HG02973 (cell line): ENCODE measurements around the gene RCBTB2.
"Not testable (repeated sequence)": the region's sequence is repeated elsewhere in the genome, so short reads cannot be mapped to it uniquely, and the experiment has no call there.

Source experiments
- ATAC-seq: cut with Tn5 transposase; IDR thresholded peaks from one replicate; pipeline ENCODE4 v1.9.1; 2021; ENCODE audit warnings: moderate library complexity; ENCODE audit not compliant: unreplicated experiment

Gene RCBTB2

GRCh38 chr13:48532506-48533499, at the start of gene RCBTB2:
RCBTB2 (minus strand) TSS chr13:48533080; CDS start chr13:48521939, 11,141 bp downstream.
- peak; percentile 79 for ATAC-seq

GRCh38 chr13:48582084-48582483, 49.2 kb upstream of the RCBTB2 start:
- no peak for ATAC-seq

GRCh38 chr13:48580896-48581295, 48.0 kb upstream of the RCBTB2 start:
- no peak for ATAC-seq

- ATAC-seq = no peak
Measured at GRCh38 chr13:48580185-48580803, 47.4 kb upstream of the RCBTB2 start.

- ATAC-seq = not testable (repeated sequence)
Measured at GRCh38 chr13:48579919-48580180, 47.0 kb upstream of the RCBTB2 start.

GRCh38 chr13:48579165-48579918, 46.5 kb upstream of the RCBTB2 start:
- peak; percentile 66 for ATAC-seq

- peak; percentile 42 for ATAC-seq
Measured at GRCh38 chr13:48578516-48579164, 45.8 kb upstream of the RCBTB2 start.

GRCh38 chr13:48576448-48577010, 43.6 kb upstream of the RCBTB2 start:
- no peak for ATAC-seq

- ATAC-seq = no peak
Measured at GRCh38 chr13:48575031-48575430, 42.2 kb upstream of the RCBTB2 start.

GRCh38 chr13:48574041-48574796, 41.3 kb upstream of the RCBTB2 start:
- ATAC-seq = no peak

- no peak for ATAC-seq
Measured at GRCh38 chr13:48573213-48574007, 40.5 kb upstream of the RCBTB2 start.

- ATAC-seq = no peak
Measured at GRCh38 chr13:48571126-48571913, 38.4 kb upstream of the RCBTB2 start.

GRCh38 chr13:48570216-48570828, 37.4 kb upstream of the RCBTB2 start:
- no peak for ATAC-seq

- no peak for ATAC-seq
Measured at GRCh38 chr13:48569104-48569666, 36.3 kb upstream of the RCBTB2 start.

- ATAC-seq = no peak
Measured at GRCh38 chr13:48568370-48569103, 35.7 kb upstream of the RCBTB2 start.

- no peak for ATAC-seq
Measured at GRCh38 chr13:48567515-48568369, 34.9 kb upstream of the RCBTB2 start.
